Loucy (cell line): Measurements from ENCODE around the gene CSH2.

Experiments
- CTCF ChIP-seq: fragments of 200-600 bp; sonication (generic); conservative IDR thresholded peaks from 2 replicates; pipeline ENCODE4 v1.5.1; 2014; ENCODE audit warnings: mild to moderate bottlenecking, antibody characterized with exemption, low read length
- EZH2phosphoT487 ChIP-seq: fragments of 200-600 bp; IDR thresholded peaks from 2 replicates; pipeline ENCODE4 v1.6.1; 2018; ENCODE audit warnings: antibody characterized with exemption, mild to moderate bottlenecking, moderate library complexity, borderline replicate concordance

DNA sequence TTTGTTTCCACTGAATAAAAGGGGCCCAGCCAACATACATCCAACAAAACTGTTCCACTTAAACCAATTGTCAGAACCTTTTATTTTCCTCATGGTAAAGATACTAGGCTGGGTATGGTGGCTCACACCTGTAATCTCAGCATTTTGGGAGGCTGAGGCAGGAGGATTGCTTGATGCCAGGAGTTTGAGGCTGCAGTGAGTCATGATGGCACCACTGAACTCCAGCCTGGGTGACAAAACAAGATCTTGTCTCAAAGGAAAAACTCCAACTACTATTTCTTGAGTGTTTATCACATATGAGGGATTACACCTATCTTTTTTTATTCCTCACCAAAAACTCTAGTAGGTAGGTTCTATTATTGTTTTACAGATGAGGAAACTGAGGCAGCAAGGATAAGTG lies 50.9 kb downstream of the CSH2 start:
- TF ChIP-seq CTCF = no peak
- TF ChIP-seq EZH2phosphoT487 = no peak
